PC-9 (cell line): Measurements from ENCODE around the gene BHMT2.

Experiments
- CTCF ChIP-seq: fragments of 200-600 bp; sonication (generic); conservative IDR thresholded peaks from 2 replicates; pipeline ENCODE4 v1.6.1; 2017; ENCODE audit warnings: mixed run types, antibody characterized with exemption, mild to moderate bottlenecking, moderate library complexity
- EZH2 ChIP-seq: fragments of 200-600 bp; sonication (generic); IDR thresholded peaks from 2 replicates; pipeline ENCODE4 v1.8.0; 2017; ENCODE audit warnings: antibody characterized with exemption, low read depth

- TF ChIP-seq EZH2 (no peak), CTCF (no peak)
Measured at GRCh38 chr5:79023348-79023747, 46.2 kb upstream of the BHMT2 start.
